Osteoblast (primary cell): ENCODE measurements around the gene CORO2B. TPM values are rescaled to one million over a fixed set of nuclear protein-coding genes. Genes with fewer than 3 reads are reported as not detected.

Experiments used
- DNase-seq: peaks from one replicate; pipeline ENCODE4 v3.0.0; 2011; ENCODE audit warnings: low spot score, mixed read lengths; ENCODE audit not compliant: insufficient read length; ENCODE audit errors: missing footprints
- H2AFZ ChIP-seq: 2 replicates; pipeline ENCODE4 v1.6.0; 2011; ENCODE audit warnings: mild to moderate bottlenecking, low read length
- H3K27ac ChIP-seq: 2 replicates; pipeline ENCODE4 v1.5.1; 2011; ENCODE audit warnings: mild to moderate bottlenecking, low read depth, low read length, moderate library complexity
- H3K27me3 ChIP-seq: 2 replicates; pipeline ENCODE4 v1.6.0; 2012; ENCODE audit warnings: mild to moderate bottlenecking, control low read depth, inconsistent platforms, low read length, moderate library complexity; ENCODE audit not compliant: insufficient read depth
- H3K36me3 ChIP-seq: 2 replicates; pipeline ENCODE4 v1.5.1; 2011; ENCODE audit warnings: mild to moderate bottlenecking, low read length, control low read depth, moderate library complexity; ENCODE audit not compliant: insufficient read depth
- H3K4me1 ChIP-seq: 2 replicates; pipeline ENCODE4 v1.5.1; 2011; ENCODE audit warnings: mild to moderate bottlenecking, low read length, control low read depth, moderate library complexity; ENCODE audit not compliant: insufficient read depth
- H3K4me2 ChIP-seq: 2 replicates; pipeline ENCODE4 v1.6.0; 2011; ENCODE audit warnings: mild to moderate bottlenecking, low read length; ENCODE audit not compliant: insufficient read depth
- H3K4me3 ChIP-seq: fragments of 200-600 bp; sonication (generic); 3 replicates; pipeline ENCODE4 v1.5.1; 2012; ENCODE audit warnings: mild to moderate bottlenecking, low read length, inconsistent platforms; ENCODE audit not compliant: insufficient read depth
- H3K79me2 ChIP-seq: 2 replicates; pipeline ENCODE4 v1.6.0; 2012; ENCODE audit warnings: mild to moderate bottlenecking, low read length, control low read depth, inconsistent platforms; ENCODE audit not compliant: insufficient read depth
- H3K9me3 ChIP-seq: 2 replicates; pipeline ENCODE4 v1.5.1; 2011; ENCODE audit warnings: low read depth, low read length, control low read depth
- H4K20me1 ChIP-seq: 2 replicates; pipeline ENCODE4 v1.6.0; 2012; ENCODE audit warnings: mild to moderate bottlenecking, low read length, control low read depth; ENCODE audit not compliant: insufficient read depth
- total RNA-seq: library from RNA; depleted of rRNA; stranded (reverse); fragments of >200 nt; gene quantifications from 2 replicates; pipeline ENCODE4 v1.2.3, GENCODE V29; 2012
- TF ChIP-seq, protein P1 (sequence below): IDR thresholded peaks from 2 replicates; pipeline ENCODE4 v1.5.1; 2011; ENCODE audit warnings: mild to moderate bottlenecking, low read depth, low read length, moderate library complexity; ENCODE audit errors: extremely low read depth

CORO2B gene
- total RNA-seq, 1 donor = 10.5 TPM

DNA sequence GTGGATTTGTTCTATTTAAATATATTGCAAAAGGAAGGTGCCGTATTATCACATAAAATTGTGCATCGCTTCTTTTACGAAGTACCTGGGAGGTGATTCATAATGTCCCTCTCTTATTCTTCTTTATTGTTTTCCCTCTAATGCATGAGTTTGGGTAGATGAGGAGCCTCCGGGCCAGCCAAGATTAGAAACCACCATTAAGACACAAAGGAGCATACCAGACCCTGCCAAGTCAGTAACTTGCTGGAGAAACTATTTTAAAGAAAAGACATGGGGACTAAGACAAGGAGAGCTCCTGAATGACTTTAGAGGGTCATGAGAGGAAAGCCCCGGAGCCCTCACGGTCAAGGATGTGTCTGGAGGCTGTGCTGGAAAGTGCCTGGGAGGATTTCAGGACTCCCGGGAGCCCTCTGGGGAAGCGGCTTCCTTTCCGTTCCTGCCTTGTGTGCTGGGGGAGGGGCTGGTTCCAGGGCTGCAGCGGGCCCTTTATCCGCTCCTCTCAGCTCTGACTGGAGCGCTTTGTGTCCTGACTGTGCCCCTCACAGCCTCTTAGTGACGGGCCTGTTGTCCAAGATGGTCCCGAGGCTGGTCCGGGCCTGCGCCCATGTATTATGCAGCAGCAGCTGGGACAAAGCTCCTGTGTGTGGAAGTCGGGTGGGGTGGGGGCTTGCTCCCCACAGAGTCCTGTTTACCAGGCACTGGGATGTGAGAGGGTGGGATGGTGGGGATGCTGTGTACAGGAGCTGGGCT, 35.7 kb downstream of the CORO2B start:
- no peaks in the 10 kb centered on the region for H4K20me1 ChIP-seq
- no peaks in the 10 kb centered on the region for H3K27me3 ChIP-seq
- DNase-seq = peak; percentile 88
- H3K4me1 ChIP-seq = peaks cover 44% of the 10 kb centered on the region
- peak overlapping the region; percentile 59 for H3K4me2 ChIP-seq
- peaks cover 26% of the 10 kb centered on the region for H3K79me2 ChIP-seq
- peak overlapping the region; percentile 27 for H3K27ac ChIP-seq
- H3K36me3 ChIP-seq = no peaks in the 10 kb centered on the region
- H2AFZ ChIP-seq = peak overlapping the region; percentile 58
- peak overlapping the region; percentile 5 for H3K4me3 ChIP-seq
- H3K9me3 ChIP-seq = no peaks in the 10 kb centered on the region
- TF ChIP-seq, protein P1, sequence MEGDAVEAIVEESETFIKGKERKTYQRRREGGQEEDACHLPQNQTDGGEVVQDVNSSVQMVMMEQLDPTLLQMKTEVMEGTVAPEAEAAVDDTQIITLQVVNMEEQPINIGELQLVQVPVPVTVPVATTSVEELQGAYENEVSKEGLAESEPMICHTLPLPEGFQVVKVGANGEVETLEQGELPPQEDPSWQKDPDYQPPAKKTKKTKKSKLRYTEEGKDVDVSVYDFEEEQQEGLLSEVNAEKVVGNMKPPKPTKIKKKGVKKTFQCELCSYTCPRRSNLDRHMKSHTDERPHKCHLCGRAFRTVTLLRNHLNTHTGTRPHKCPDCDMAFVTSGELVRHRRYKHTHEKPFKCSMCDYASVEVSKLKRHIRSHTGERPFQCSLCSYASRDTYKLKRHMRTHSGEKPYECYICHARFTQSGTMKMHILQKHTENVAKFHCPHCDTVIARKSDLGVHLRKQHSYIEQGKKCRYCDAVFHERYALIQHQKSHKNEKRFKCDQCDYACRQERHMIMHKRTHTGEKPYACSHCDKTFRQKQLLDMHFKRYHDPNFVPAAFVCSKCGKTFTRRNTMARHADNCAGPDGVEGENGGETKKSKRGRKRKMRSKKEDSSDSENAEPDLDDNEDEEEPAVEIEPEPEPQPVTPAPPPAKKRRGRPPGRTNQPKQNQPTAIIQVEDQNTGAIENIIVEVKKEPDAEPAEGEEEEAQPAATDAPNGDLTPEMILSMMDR = no peak

DNA sequence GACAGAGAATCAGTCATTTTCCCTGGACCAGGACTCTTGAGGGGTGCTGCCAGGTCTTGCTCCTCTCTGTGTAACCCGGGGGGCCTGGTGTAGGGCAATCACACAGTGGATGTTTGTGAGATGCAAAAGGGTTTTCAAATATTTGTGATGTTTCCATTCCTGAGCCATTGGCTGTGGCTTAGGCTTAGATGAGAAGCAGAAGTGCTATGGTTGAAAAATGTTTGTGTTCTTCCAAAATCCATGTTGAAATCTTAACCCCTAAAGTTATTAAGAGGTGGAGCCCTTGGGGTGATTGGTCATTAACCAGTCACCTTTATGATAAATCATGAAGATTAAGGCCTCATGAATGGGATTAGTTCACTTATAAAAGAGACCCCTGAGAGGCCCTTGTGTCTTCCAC, 36.5 kb downstream of the CORO2B start:
- H2AFZ ChIP-seq = no peak overlapping the region
- no peaks in the 10 kb centered on the region for H4K20me1 ChIP-seq
- H3K4me2 ChIP-seq = no peak overlapping the region
- no peaks in the 10 kb centered on the region for H3K27me3 ChIP-seq
- H3K27ac ChIP-seq = no peak overlapping the region
- H3K36me3 ChIP-seq = no peaks in the 10 kb centered on the region
- H3K79me2 ChIP-seq = peaks cover 26% of the 10 kb centered on the region
- H3K4me1 ChIP-seq = peaks cover 43% of the 10 kb centered on the region
- TF ChIP-seq, protein P1 = no peak
- no peak overlapping the region for H3K4me3 ChIP-seq
- peak; percentile 80 for DNase-seq
- no peaks in the 10 kb centered on the region for H3K9me3 ChIP-seq

DNA sequence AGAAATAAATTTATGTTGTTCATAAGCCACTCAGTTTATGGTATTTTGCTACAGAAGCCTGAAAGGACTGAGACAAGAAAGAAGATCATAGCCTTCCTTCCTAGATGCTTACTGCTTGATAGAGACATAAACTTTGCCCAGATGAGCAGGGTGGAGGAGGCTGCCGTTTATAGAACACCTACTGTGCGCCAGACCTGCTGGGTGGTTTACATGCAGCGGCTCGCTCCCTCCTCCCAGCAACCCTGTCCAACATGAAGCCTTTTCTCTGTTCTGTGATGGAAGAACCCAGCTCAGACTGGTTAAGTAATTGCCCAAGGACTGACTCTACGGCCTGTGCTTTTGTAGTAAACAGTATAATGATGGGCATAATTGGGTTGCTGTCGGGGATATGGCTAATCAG, 37.0 kb downstream of the CORO2B start:
- Histone ChIP-seq H3K4me1 (peaks cover 47% of the 10 kb centered on the region), H3K79me2 (peaks cover 26% of the 10 kb centered on the region)
- TF ChIP-seq, protein P1 = no peak

DNA sequence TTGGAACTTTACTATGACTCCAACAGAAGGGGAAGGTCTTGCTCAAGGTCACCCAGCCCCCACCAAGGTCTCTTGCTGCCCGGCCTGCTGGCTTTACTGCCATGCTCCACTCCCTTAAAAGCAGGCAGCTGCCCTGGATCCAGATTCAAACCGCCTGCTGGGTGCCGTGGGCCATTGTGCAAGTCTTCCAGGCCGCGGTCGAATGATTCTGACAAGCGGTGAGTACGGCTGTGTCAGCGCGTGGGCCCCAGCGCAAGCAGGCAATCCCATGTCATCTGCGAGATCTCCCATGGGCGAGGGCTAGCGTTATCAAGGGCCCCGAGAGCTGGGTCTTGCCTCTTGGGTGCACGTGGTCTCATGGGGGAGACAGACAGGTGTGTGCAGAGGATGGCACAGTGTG, 37.6 kb downstream of the CORO2B start:
- no peaks in the 10 kb centered on the region for H3K27me3 ChIP-seq
- no peaks in the 10 kb centered on the region for H3K9me3 ChIP-seq
- H3K27ac ChIP-seq = no peak overlapping the region
- H3K4me2 ChIP-seq = no peak overlapping the region
- no peak overlapping the region for H2AFZ ChIP-seq
- H4K20me1 ChIP-seq = no peaks in the 10 kb centered on the region
- TF ChIP-seq, protein P1 = no peak
- H3K36me3 ChIP-seq = no peaks in the 10 kb centered on the region
- peaks cover 53% of the 10 kb centered on the region for H3K4me1 ChIP-seq
- H3K4me3 ChIP-seq = no peak overlapping the region
- no peak for DNase-seq
- peaks cover 26% of the 10 kb centered on the region for H3K79me2 ChIP-seq

More for the DNA sequence above, 37.0 kb downstream of the CORO2B start:
- Histone ChIP-seq H3K36me3 (no peaks in the 10 kb centered on the region), H2AFZ (no peak overlapping the region), H3K9me3 (no peaks in the 10 kb centered on the region), H3K4me2 (no peak overlapping the region), H3K27me3 (no peaks in the 10 kb centered on the region), H3K27ac (no peak overlapping the region), H4K20me1 (no peaks in the 10 kb centered on the region), H3K4me3 (no peak overlapping the region)
- DNase-seq = no peak
